HCT116 (cell line): ENCODE data around the gene TEP1. TPM values are rescaled to one million over a fixed set of nuclear protein-coding genes. Genes with fewer than 3 reads are reported as not detected.

Experiments used
- ATAC-seq: fragments of 200-7000 bp; cut with Tn5 transposase; 2 replicates; pipeline ENCODE4 v1.9.1; 2020; ENCODE audit warnings: mild to moderate bottlenecking, moderate library complexity
- BruUV-seq: library from RNA; stranded (reverse); fragments of 400-500 nt; replicated peaks from 2 replicates; lab custom pipeline; 2021; lab: Mats Ljungman, UMichigan
- CTCF ChIA-PET: fragments of 300-600 bp; sonication (Branson Sonifier 250); formaldehyde crosslinking; loops from one replicate; lab custom pipeline; 2021; ENCODE audit warnings: antibody characterized with exemption; lab: Charles Lee
- POLR2A ChIA-PET: fragments of 300-600, 350-600 bp; sonication (Branson Sonifier 250); formaldehyde crosslinking; loops from one replicate; lab custom pipeline; 2021; ENCODE audit warnings: antibody characterized with exemption; lab: Charles Lee
- RAD21 ChIA-PET, 2 experiments: fragments of 300-600 bp; sonication (Branson Sonifier 250); formaldehyde crosslinking; loops; one replicate each; lab custom pipeline; 2023; ENCODE audit warnings: low total read pairs in 2 of 2; ENCODE audit not compliant: uncharacterized antibody in 2 of 2, unreplicated experiment in 2 of 2, low non-redundant PET in 1 of 2; lab: Charles Lee
- DNase-seq: peaks from one replicate; pipeline ENCODE4 v3.0.0-alpha.2; 2010; ENCODE audit warnings: low read depth, low spot score
- H2AFZ ChIP-seq: fragments of 200-600 bp; shearing (Covaris generic), sonication (generic); 2 replicates; pipeline ENCODE4 v1.6.1; 2017; ENCODE audit warnings: low read depth, mixed run types, mixed read lengths, antibody characterized with exemption, low read length; ENCODE audit not compliant: poor library complexity, severe bottlenecking
- H3K27ac ChIP-seq: 2 replicates; pipeline ENCODE4 v1.5.1; 2012; ENCODE audit warnings: low read depth, low read length
- H3K27me3 ChIP-seq: fragments of 200-600 bp; sonication (generic); 2 replicates; pipeline ENCODE4 v1.6.1; 2016; ENCODE audit warnings: mixed run types, low read length, mixed read lengths; ENCODE audit not compliant: insufficient read depth
- H3K36me3 ChIP-seq, 2 experiments: fragments of 200-500 bp in 1 of 2; fragments of 200-600 bp in 1 of 2; sonication (Bioruptor generic) in 1 of 2; sonication (generic) in 1 of 2; 2 replicates each; pipeline versions ENCODE4 v1.5.1 to v1.6.1; 2014 to 2016; ENCODE audit warnings: low read length in 2 of 2, inconsistent platforms in 1 of 2, mixed read lengths in 1 of 2, mixed run types in 1 of 2; ENCODE audit not compliant: insufficient read depth in 2 of 2, control insufficient read depth in 1 of 2
- H3K4me1 ChIP-seq, 2 experiments: fragments of 200-600 bp in 1 of 2; sonication (generic) in 1 of 2; 2 replicates each; pipeline versions ENCODE4 v1.5.1 to v1.6.1; 2012 to 2017; ENCODE audit warnings: low read length in 2 of 2, inconsistent platforms in 1 of 2, mild to moderate bottlenecking in 1 of 2, mixed read lengths in 1 of 2, mixed run types in 1 of 2, moderate library complexity in 1 of 2; ENCODE audit not compliant: insufficient read depth in 2 of 2, control insufficient read depth in 1 of 2
- H3K4me2 ChIP-seq: fragments of 200-600 bp; sonication (generic); 2 replicates; pipeline ENCODE4 v1.6.1; 2017; ENCODE audit warnings: mixed run types, low read length, mixed read lengths
- H3K4me3 ChIP-seq, 2 experiments: fragments of 200-600 bp in 1 of 2; sonication (generic) in 1 of 2; replicated peaks in 1 of 2; 2 replicates each; pipeline ENCODE4 v1.5.1; 2011 to 2016; ENCODE audit warnings: low read length in 2 of 2, control low read depth in 1 of 2, low read depth in 1 of 2, mild to moderate bottlenecking in 1 of 2, mixed read lengths in 1 of 2, mixed run types in 1 of 2
- H3K79me2 ChIP-seq: fragments of 200-600 bp; sonication (generic); 2 replicates; pipeline ENCODE4 v1.6.1; 2017; ENCODE audit warnings: mild to moderate bottlenecking, mixed run types, low read length, moderate library complexity, mixed read lengths; ENCODE audit not compliant: insufficient read depth
- H3K9ac ChIP-seq: fragments of 200-600 bp; sonication (generic); 2 replicates; pipeline ENCODE4 v1.6.1; 2016; ENCODE audit warnings: low read length, mixed read lengths
- H3K9me2 ChIP-seq: fragments of 200-600 bp; sonication (generic), shearing (Covaris generic); 2 replicates; pipeline ENCODE4 v1.6.1; 2017; ENCODE audit warnings: mixed run types, mild to moderate bottlenecking, moderate library complexity; ENCODE audit not compliant: insufficient read depth
- H3K9me3 ChIP-seq, 2 experiments: fragments of 200-500 bp in 1 of 2; fragments of 200-600 bp in 1 of 2; sonication (Bioruptor generic) in 1 of 2; sonication (generic) in 1 of 2; 2 replicates each; pipeline ENCODE4 v1.6.1; 2014 to 2017; ENCODE audit warnings: low read length in 2 of 2, mixed read lengths in 2 of 2, inconsistent platforms in 1 of 2, low read depth in 1 of 2, mild to moderate bottlenecking in 1 of 2, mixed run types in 1 of 2, moderate library complexity in 1 of 2; ENCODE audit not compliant: control insufficient read depth in 1 of 2, insufficient read depth in 1 of 2
- H4K20me1 ChIP-seq: fragments of 200-600 bp; sonication (generic), shearing (Covaris generic); 2 replicates; pipeline ENCODE4 v1.6.1; 2017; ENCODE audit warnings: mixed run types, mild to moderate bottlenecking, moderate library complexity; ENCODE audit not compliant: insufficient read depth
- CBX3 ChIP-seq: IDR thresholded peaks from 2 replicates; pipeline ENCODE4 v1.6.1; 2012; ENCODE audit warnings: low read depth
- EZH2 ChIP-seq: fragments of 200-600 bp; sonication (generic); IDR thresholded peaks from 2 replicates; pipeline ENCODE4 v1.6.1; 2017; ENCODE audit warnings: antibody characterized with exemption, mixed run types
- EZH2phosphoT487 ChIP-seq: fragments of 200-600 bp; IDR thresholded peaks from 2 replicates; pipeline ENCODE4 v1.6.1; 2018; ENCODE audit warnings: antibody characterized with exemption, borderline replicate concordance
- FOSL1 ChIP-seq: IDR thresholded peaks from 2 replicates; pipeline ENCODE4 v1.6.1; 2012; ENCODE audit warnings: low read depth
- JUND ChIP-seq: IDR thresholded peaks from 2 replicates; pipeline ENCODE4 v1.6.1; 2012
- POLR2A ChIP-seq: IDR thresholded peaks from 2 replicates; pipeline ENCODE4 v1.7.0; 2011; ENCODE audit warnings: borderline replicate concordance; ENCODE audit not compliant: insufficient read depth, insufficient read length; ENCODE audit errors: extremely low read depth
- POLR2AphosphoS5 ChIP-seq: IDR thresholded peaks from 2 replicates; pipeline ENCODE4 v1.6.1; 2011; ENCODE audit warnings: mild to moderate bottlenecking, low read depth, low read length, moderate library complexity
- RAD21 ChIP-seq: IDR thresholded peaks from 2 replicates; pipeline ENCODE4 v1.6.1; 2012; ENCODE audit warnings: low read depth, mild to moderate bottlenecking
- SIN3A ChIP-seq: IDR thresholded peaks from 2 replicates; pipeline ENCODE4 v1.6.1; 2012; ENCODE audit warnings: low read depth
- SP1 ChIP-seq: IDR thresholded peaks from 2 replicates; pipeline ENCODE4 v1.6.1; 2012; ENCODE audit warnings: low read depth
- SRF ChIP-seq: IDR thresholded peaks from 2 replicates; pipeline ENCODE4 v1.6.1; 2012; ENCODE audit warnings: low read depth
- YY1 ChIP-seq: IDR thresholded peaks from 2 replicates; pipeline ENCODE4 v1.6.1; 2011; ENCODE audit warnings: low read length, low read depth, moderate library complexity, mild to moderate bottlenecking; ENCODE audit not compliant: insufficient replicate concordance; ENCODE audit errors: extremely low read depth
- ZNF274 ChIP-seq: fragments of 200-500 bp; sonication (Bioruptor generic); IDR thresholded peaks from 2 replicates; pipeline ENCODE4 v1.6.1; 2014; ENCODE audit warnings: mild to moderate bottlenecking, low read depth, low read length, inconsistent platforms
- intact Hi-C: fragments of 100-400 bp; cut with micrococcal nuclease; formaldehyde crosslinking; loops from 2 replicates; pipeline ENCODE4 v1.10.0; 2022
- total RNA-seq: library from RNA; stranded (reverse); gene quantifications from one replicate; pipeline ENCODE4 v1.2.1, GENCODE V29; 2021; ENCODE audit not compliant: unreplicated experiment
- TF ChIP-seq, protein P1 (sequence below): IDR thresholded peaks from 2 replicates; pipeline ENCODE4 v1.6.1; 2011; ENCODE audit warnings: mild to moderate bottlenecking, low read length, moderate library complexity; ENCODE audit not compliant: insufficient replicate concordance; ENCODE audit errors: extremely low read depth
- TF ChIP-seq, protein P2 (sequence below): IDR thresholded peaks from 2 replicates; pipeline ENCODE4 v1.6.1; 2012
- TF ChIP-seq, protein P3 (sequence below): IDR thresholded peaks from 2 replicates; pipeline ENCODE4 v1.6.1; 2012

Gene TEP1
- total RNA-seq, 1 experiment from 2014 or later, result 22.4 TPM

DNA sequence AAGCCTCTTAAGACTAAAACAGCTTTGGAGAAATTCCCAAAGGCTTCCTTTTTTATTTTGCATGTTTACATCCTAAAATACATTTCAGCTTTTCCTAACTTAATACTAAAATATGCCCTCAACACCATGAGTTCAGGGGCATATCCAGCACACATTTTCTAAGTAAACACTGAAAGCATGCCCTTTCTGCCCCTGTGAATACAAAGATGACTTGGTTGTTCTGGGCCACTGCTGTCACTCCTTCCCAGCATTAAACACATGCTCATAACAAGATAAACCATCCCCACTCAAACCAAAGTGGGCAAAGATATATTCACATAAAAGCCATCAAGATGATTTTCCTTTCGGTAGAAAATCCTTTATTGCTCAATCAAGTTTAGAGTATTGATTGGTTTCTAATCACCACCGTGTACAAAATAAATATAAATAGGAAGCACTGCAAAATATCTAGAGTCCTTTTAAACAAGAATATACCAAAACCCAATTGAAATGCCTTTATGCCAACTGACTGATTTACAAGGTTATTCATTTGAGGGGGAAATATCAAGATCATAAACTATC is 82.2 kb downstream of the TEP1 start (continued):
- TF ChIP-seq POLR2A, result no peak
- TF ChIP-seq RAD21, result no peak
- TF ChIP-seq SP1, result no peak
- TF ChIP-seq POLR2AphosphoS5, result no peak
- TF ChIP-seq EZH2, result no peak
- TF ChIP-seq, protein P1, sequence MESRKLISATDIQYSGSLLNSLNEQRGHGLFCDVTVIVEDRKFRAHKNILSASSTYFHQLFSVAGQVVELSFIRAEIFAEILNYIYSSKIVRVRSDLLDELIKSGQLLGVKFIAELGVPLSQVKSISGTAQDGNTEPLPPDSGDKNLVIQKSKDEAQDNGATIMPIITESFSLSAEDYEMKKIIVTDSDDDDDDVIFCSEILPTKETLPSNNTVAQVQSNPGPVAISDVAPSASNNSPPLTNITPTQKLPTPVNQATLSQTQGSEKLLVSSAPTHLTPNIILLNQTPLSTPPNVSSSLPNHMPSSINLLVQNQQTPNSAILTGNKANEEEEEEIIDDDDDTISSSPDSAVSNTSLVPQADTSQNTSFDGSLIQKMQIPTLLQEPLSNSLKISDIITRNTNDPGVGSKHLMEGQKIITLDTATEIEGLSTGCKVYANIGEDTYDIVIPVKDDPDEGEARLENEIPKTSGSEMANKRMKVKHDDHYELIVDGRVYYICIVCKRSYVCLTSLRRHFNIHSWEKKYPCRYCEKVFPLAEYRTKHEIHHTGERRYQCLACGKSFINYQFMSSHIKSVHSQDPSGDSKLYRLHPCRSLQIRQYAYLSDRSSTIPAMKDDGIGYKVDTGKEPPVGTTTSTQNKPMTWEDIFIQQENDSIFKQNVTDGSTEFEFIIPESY, result no peak

DNA sequence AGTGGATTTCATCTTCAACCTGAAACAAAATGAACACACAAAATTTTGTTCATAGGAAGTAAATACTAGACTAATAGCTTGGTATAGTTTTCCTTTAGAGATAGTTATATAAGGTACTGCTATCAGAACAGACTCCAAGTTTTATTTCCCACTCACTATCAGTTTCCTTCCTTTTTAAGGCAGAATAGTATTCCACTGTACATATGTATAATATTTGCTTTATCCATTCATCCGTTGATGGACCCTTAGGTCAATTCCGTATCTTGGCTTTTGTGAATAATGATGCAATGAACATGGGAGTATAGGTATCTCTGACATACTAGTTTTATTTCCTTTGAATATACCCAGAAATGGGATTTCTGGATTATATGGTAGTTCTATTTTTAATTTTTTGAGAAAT is 83.9 kb downstream of the TEP1 start:
- peaks cover 32 to 49% of the 10 kb centered on the region in 2 experiments for H3K36me3 ChIP-seq
- POLR2A ChIA-PET, result interaction anchor here (1.3 to 3.0 kb wide), 2 partner anchors 12 to 14 kb away, joined by 3 to 23 read pairs; partner anchors contain the start of gene PARP2
- CTCF ChIA-PET, result interaction anchor here (1.5 to 2.7 kb wide), 2 partner anchors 12 to 86 kb away, joined by 3 to 9 read pairs; no protein-coding TSS in a partner anchor
- ATAC-seq, result no peak
- H3K27ac ChIP-seq, result peak overlapping the region; percentile 2; the same call in 1 of the 2 replicates
- RAD21 ChIA-PET, result no interaction called here
- H2AFZ ChIP-seq, result no peak overlapping the region
- no TSS peak for BruUV-seq
- H3K4me1 ChIP-seq, result peaks cover 12 to 22% of the 10 kb centered on the region in 2 experiments
- H3K27me3 ChIP-seq, result no peaks in the 10 kb centered on the region
- no peak overlapping the region for H3K4me2 ChIP-seq
- peaks cover 6% of the 10 kb centered on the region; the same call in 1 of the 2 replicates for H4K20me1 ChIP-seq
- H3K79me2 ChIP-seq, result peaks cover 86% of the 10 kb centered on the region
- no peak overlapping the region for H3K4me3 ChIP-seq
- no peaks in the 10 kb centered on the region for H3K9me2 ChIP-seq
- DNase-seq, result no peak
- intact Hi-C loops, result loop anchor here (5.0 kb wide), 1 partner anchor 143 kb away; no protein-coding TSS in a partner anchor
- no peaks in the 10 kb centered on the region for H3K9me3 ChIP-seq
- no peak overlapping the region for H3K9ac ChIP-seq
- TF ChIP-seq, protein P2, sequence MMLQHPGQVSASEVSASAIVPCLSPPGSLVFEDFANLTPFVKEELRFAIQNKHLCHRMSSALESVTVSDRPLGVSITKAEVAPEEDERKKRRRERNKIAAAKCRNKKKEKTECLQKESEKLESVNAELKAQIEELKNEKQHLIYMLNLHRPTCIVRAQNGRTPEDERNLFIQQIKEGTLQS, result no peak
- no peak for TF ChIP-seq POLR2A
- TF ChIP-seq SRF, result no peak
- TF ChIP-seq CBX3, result no peak
- TF ChIP-seq, protein P1, result no peak
- TF ChIP-seq ZNF274, result no peak
- no peak for TF ChIP-seq SP1
- TF ChIP-seq YY1, result no peak
- no peak for TF ChIP-seq FOSL1
- TF ChIP-seq, protein P3, sequence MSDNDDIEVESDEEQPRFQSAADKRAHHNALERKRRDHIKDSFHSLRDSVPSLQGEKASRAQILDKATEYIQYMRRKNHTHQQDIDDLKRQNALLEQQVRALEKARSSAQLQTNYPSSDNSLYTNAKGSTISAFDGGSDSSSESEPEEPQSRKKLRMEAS, result no peak
- no peak for TF ChIP-seq SIN3A
- no peak for TF ChIP-seq JUND
- no peak for TF ChIP-seq EZH2
- no peak for TF ChIP-seq EZH2phosphoT487
